ENCODE measurements around the gene ZNF329.

The ZNF329 gene

DNA sequence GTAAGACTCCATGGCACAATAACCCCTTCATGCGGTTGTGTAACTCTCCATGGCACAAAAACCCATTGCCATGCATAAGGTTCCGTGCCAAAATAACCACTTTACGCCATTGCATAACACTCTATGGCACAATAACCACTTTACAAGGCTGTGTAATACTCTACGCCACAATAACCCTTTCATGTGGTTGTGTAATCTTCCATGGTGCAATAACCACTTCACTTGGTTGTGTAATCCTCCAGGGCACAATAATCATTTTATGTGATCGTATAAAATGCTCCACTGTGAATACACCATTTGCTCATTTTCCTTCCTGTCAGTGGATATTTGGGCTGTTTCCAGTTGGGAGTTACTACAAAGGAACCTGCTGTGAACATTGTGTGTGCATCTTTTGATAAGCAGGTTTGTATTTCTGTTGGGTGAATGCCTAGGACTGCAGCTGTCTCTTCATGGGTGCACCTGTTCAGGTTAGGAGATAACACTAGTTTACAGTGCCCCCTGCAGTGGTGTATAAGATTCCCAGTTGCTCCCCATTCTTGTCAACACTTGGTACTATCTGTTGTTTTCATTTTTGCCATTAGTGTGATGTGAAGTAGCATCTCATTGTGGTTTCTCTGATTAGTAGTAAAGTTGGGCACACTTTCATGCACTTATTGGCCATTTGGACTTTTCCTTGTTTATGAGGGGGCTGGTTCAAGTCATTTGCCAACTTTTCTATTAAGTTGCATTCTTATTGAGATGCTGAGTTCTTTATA lies 31.4 kb downstream of the ZNF329 start:
- no peak for DNase-seq (ENCODE audit: low spot score)

DNA sequence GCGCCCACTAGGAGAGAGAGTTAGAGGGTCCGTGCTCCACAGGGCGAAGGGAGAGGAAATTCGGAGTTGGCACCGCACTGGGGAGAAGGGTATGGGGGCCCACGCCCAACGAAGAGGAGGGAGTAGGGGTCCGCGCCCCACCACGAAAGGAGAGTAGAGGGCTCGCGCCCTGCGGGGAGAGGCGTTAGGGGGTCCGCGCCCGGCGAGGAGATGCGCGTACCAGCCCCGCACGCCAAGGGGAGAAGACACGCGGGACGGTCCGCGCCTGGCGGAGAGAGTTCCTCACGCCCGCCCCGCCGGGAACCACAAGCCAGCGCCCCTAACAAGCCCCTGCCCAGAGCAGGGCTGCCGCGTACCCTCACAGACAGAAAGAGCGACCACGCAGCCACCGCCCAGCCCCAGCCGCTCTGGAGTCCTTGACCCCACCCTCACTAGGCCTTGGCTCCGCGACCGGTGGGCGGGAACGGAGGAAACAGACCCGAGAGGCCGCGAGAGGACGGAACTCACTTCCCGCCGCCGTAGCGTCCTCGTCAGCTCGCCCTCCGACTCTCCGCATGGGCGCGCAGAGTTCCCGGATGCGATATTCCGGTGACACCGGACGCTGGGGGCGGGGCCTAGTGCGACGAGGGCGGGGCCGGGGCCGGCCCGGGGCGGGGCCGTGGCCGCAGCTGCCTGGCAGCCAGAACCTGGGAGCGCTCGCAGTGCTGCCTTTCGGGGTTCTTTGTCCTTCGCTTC lies 32.6 kb downstream of the ZNF329 start:
- no peak for DNase-seq (ENCODE audit: low spot score)

DNA sequence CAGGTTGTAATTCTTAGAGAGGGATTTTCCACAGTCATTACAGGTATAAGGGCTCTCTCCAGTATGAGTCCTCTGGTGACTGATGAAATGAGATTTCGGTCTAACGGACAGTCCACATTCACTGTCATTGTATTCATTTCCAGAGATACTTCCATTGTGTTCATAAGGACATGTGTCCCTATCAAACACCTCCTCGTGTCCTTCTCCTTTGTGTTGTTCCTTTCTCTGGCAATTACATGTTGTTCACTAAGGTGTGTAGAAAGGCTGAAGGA lies 42.1 kb downstream of the ZNF329 start:
- DNase-seq (ENCODE audit: low spot score) = no peak

DNA sequence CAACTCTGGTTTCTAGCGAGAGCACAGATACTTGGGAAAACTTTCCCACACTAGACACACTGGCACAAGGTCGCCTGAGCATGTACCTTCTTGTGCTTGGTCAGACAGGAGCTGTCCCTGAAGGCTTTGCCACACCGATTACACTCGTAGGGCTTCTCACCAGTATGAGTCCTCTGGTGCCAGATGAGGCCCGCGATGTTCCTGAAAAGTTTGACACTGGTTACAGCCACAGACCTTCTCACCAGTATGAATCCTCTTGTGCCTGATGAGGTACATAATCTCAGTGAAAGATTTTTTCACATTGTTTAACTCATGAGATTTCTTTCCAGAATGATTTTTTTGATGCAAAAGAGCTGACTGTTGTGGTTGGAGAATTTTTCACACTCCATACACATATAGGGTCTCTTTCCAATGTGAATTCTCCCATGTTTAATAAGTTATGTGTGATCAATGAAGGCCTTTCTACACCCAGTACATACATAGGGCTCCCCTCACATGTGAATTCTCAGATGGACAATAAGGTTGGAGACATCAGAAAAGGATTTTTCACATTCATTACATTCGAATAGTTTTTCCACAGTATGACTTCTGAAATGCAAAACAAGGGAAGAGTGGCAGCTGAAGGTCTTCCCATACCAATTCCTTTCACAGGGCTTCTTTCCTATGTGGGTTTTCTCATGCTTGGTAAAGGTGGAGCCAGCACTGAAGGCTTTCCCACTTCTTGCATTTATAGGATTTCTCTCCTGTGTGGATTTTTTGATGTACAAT lies 42.6 kb downstream of the ZNF329 start:
- DNase-seq (ENCODE audit: low spot score) = no peak

DNA sequence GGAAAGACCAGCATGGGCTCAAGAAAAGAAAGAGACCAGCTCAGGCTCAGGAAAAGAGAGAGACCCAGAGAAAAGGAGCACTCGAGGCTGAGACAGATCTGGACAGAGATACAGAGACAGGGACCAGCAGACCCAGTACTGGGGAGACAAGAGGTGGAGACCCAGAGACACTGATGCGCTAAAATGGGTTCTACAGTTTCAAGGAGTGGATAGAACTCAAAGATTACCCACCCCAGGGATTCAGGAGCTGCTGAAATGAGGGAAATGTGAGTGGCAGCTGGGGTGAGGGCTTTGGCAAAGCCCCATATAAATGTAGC lies 51.9 kb downstream of the ZNF329 start:
- DNase-seq (ENCODE audit: low spot score) = no peak

DNA sequence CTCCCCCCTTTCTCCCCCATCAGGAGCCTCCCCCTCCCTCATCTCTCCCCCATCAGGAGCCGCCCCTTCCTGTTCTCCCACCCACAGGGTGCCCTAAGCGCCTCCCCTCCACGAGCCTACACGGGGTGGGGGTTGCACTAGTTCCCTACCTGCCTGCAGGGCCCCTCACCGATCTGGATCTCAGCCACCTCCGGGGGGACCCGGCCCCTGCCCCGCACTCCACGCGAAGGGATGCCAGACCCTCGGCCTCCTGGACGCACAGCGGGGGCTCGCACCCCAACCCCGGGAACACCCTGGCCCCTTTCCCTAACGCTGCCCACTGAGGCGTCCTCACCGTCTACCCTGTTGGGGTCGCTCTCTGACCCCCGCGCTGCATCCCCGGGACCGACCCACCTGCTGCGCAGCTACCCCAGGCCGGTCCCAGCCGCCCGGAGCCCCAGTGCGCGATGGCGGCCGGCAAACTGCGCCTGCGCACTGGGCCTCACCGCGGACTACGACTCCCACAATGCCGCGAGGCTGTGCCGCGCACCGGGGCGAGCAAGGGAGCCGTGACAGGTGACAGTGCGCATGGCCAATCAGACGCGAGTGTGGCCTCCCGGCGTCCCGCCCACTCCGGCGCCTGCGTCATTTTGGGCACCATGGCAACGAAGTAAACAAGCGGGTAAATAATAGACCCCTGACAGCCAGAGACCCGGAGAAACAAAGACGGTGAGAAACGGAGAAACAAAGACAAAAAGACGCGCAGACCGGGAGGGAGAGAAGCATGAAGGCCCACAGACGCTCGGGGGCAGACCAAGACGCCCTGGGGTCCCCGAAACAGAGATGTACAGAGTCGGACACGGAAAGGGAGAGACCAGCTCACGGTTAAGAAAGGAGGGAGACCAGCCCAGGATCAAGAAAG lies 52.6 kb downstream of the ZNF329 start, which contains the start of gene ZSCAN18:
Gene ZSCAN18, minus strand, starts transcription at position 451 of the 901 bp plus-strand sequence. CDS start 7,964 bp downstream, outside the sequence.
- DNase-seq (ENCODE audit: low spot score) = no peak

DNA sequence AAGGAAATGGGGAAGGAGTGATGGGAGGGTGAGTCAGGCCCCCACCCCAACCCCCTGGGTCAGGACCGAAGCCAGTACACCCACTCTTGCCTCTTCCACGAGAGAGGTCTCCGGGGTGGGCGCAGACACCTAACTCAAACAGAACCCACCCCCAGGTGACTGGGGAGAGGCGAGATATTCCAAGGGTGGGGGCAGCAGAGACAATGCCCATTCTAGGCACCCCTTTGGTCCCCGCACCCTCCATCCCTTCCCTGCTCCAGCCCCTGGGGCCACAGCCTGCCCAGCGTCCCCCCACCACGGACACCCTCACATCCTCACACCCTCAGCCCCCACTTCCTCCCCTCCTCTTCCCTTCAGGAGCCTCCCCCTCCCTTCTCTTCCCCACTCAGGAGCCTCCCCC lies 53.2 kb downstream of the ZNF329 start:
- no peak for DNase-seq (ENCODE audit: low spot score)

DNA sequence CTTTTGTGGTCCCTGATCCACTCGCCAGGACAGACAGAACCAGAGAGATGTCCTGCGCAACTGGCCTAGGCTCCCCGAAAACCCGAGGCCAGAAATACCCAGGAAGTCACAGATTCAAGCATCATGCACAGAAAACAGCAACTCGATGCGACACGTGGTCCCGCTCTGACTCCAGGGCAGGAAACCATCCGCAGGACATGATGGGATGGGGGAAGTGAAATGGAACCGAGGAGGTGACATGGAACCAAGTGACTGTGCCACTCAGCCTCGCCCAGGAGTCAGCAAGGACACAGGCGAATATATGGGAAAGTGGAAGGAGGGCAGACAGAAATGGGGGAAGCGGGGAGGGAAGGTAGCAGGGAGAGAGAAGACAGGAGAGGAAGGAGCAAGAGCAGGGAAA lies 53.7 kb downstream of the ZNF329 start:
- no peak for DNase-seq (ENCODE audit: low spot score)

DNA sequence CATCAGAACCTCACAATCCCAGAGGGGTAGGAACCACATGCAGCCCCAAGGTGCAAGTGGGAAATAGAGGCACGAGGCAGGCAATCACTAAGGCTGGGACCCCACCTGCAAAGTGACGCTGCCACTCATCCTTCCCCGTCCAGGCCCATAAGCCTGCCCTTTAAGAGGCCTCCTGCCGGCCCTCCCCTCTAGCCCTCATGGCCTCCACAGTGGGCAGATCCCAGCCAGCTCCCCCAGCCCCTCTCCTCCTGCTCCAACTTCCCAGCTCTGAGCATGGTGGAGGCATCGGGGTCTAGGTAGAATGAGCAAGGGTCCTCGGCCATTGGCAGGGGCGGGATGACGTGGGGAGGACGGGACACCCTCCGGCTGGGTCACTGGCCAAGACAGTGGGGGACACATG lies 55.3 kb downstream of the ZNF329 start:
- DNase-seq (ENCODE audit: low spot score) = no peak

DNA sequence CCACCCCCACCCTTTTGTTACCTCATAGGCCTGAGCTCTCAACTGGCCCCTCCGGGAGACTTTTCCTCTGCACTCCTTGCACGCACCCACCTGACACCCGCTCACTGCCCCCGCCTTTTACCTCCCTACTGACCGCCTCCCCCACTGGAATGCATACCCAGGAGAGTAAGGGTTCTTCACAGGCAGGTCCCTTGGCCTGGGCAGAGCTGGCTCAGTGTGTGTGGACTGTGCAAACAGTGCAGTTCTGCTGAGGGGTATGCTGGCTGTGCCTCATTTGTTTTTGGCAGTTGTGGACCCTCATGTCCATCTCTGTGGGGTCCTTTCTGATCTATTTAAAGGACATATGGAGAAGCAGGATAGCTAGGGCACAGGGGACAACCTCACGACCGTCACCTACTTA lies 57.5 kb downstream of the ZNF329 start:
- no peak for DNase-seq (ENCODE audit: low spot score)

DNA sequence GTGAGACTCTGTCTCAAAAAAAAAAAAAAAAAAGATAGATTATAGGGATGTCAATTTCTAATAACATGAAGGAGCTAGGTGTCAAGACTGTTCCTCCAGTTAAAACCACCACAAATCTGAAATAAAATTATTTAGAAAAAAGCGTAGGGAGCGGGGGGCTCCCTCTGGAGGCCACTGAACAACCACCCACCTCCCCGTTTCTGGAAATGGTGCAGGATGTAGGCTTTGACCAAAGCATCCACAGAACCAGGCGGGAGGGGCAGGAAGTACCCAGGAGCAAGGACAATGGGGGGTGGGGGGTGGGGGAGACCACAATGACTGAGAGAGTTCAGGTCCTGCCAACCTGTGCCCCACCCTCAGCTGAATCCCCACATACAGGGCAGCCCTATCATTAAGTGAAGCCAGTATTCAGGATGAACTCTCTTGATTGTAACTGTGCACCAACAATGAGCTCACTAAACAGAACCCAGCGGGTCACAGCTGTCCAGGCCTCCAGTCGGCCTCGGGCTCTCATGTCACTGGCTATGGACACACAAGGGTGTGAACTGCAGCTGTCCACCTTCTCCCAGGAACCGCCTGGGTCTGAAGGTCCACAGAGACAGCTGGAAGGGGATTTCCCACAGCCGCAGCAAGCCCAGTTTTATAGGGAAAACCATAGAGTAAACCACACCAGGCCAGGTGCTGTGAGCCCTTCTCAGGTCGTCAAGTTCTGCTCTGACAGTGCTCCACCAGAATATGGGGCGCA lies 59.2 kb downstream of the ZNF329 start:
- no peak for DNase-seq (ENCODE audit: low spot score)

DNA sequence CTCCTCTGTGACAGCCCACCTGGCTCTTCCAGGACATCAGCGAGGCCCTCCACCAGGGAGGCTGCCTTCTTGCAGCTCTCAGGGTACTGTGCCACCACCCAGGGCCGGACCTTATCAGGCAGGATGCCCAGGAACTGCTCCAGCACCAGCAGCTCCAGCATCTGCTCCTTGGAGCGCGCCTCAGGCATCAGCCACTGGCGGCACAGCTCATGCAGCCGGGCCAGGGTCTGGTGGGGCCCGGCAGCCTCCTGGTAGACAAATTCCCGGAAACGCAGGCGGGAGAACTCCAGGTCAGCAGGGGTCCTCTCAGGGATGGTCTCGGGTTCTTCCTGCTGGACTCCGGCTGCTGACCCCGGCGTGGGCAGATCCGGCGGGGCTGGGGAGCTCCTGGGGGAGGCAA lies 60.7 kb downstream of the ZNF329 start:
- DNase-seq (ENCODE audit: low spot score) = no peak

DNA sequence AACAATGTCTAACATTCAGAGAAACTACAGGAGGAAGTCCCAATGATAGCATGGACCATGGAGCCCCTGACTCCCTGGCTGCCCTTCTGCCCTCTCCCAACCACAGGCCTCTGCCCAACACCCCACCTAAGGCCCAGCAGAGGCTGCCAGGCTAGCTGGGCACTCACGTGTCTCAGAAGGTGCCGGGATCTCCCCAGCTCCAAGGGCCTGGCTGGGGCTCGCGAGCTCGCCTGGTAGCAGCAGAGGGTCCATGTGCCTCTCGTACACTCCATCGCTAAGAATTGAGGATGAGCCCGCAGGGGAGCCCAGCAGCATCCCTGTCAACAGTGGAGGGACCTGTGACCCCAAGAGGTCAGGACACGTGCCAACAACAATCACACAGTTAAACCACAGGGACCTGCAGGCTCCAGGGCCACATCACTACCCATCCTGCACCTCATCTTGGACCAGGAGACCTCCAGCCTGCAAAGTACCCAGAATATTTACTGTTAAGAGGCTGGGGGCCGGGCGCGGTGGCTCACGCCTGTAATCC lies 62.0 kb downstream of the ZNF329 start:
- DNase-seq (ENCODE audit: low spot score) = no peak

DNA sequence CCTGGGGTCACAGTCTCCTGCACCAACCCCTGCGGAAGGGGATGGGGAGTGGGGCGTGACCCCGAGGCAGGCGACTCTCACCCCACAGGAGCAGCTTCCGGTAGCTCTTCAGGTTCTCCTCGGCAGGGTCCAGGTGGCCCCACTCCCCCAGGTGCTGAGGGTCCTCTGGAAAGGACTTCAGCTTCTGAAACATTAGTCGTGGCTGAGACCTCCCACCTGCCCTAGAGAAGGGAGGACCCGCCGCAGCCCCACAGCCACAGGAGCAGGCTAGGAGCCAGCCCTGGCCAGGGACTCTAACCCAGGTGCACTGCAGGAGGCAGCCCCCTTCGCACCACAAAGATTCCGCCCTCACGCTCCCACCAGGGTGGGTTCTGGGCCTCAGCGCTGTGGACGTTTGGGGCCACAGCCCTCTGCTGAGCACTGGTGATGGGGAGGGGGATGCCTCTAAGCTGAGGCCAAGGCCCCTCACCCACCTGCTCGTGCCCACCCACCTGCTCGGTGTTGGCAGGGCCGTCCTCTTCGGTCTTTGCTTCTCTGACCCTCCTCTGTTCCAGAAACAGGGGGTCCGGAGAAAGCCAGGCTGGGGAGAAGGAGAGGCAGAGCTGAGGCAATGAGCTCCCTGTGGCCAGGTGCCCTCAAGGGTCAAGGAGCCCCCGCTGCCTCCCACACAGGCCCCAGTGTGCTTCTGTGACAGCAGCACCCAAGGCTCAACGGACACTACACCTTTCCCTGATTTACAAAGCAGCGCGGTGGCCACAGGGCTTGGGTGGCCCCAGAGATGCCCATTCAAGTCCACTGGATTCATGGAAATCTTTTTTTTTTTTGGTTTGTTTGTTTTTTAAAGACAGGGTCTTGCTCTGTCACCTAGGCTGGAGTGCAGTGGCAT lies 63.5 kb downstream of the ZNF329 start:
- DNase-seq (ENCODE audit: low spot score) = no peak

DNA sequence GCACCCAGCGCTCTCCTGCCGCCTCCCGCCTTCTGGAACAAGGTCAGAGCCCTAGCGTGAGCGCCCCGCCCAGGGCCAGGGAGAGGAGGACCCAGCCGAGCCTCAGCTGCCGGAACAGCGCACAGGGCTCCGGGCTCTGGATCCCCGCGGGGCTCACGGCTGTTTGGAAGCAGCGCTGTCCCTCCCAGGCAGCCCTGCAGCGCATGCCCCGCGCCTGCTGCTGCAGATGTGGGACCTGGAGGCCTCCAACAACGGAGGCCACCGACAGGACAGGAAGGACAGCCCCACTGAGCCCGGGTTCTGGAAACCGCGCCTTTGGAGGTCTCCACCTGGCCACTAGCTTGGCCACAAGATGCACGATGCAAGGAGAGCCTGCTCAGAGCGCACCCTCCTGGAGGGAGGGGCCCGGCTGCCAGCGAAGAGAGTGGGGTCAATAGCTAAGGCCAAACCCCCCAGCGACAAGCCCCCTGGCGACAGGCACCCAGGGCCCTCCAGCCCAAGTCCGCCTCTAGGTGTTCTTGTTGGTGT lies 65.2 kb downstream of the ZNF329 start:
- DNase-seq (ENCODE audit: low spot score) = no peak

DNA sequence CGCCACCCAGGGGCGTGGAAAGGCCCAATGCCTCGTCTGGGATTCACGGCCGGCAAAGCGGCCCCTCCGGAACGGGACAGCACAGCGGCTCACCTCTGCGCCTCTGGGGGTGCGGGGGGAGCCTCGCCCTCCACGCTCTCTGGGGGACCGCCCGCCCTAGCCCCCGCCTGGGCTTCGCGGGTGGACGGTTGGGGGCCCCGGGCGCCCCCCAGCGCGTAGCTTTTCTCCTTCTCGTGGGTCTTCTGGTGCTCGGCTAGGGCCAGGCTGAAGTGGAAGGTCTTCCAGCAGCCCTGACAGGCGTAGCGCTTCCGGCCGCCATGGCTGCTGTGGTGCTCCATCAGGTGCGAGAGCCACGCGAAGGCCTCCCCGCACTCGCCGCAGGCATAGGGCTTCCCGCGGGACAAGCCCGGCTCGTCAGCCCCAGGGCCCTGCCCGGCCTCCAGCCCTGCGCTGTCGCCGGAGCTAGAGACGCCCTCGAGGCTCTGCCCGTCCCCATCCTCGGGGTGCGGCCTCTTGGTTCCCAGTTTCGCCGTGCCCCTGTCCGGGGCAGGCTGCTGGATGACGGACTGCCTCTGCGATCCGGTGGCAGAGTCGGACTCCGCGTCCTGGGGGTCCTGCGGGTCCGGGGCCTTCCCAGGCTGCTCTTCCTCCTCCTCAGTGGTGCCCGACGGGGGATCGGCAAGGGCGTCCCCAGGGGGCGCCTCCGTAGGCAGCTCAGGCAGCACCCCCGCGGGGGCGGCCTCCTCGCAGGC lies 65.8 kb downstream of the ZNF329 start:
- no peak for DNase-seq (ENCODE audit: low spot score)

DNA sequence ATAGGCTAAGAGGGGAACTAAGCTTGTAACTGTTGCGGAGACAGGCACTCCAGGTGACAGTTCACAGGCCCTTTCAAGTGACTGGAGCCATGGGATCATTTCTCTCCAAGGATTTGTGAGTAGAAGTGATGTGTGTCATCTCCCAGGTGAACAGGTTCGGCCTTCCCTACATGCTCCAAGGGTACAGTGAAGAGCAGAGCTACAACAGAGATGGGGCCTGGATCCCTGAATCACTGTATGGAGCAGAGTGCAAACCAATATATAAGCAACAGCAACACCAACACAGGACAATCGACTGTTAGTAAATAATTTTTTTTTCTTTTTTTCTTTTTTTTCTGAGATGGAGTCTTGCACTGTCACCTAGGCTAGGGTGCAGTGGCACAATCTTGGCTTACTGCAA lies 67.6 kb downstream of the ZNF329 start:
- no peak for DNase-seq (ENCODE audit: low spot score)

DNA sequence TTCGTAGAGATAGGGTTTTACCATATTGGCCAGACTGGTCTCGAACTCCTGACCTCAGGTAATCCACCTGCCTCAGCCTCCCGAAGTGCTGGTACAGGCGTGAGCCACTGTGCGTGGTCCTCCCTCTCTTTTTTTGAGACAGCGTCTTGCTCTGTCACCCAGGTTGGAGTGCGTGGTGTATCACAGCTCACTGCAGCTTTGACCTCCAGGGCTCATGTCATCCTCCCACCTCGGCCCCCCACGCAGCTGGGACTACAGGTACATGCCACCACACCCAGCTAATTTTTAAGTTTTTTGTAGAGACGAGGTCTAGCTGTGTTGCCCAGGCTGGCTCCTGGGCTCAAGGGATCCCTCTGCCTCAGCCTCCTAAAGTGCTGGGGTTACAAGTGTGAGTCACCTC lies 70.8 kb downstream of the ZNF329 start:
- DNase-seq (ENCODE audit: low spot score) = no peak

Data from SW480 (cell line).